Kidney (tissue), 14 donors: Measurements from ENCODE around the gene MTFMT. TPM values are rescaled to one million over a fixed set of nuclear protein-coding genes. Genes with fewer than 3 reads are reported as not detected.
A peak's percentile ranks its signal among the peaks of the same experiment; 100 is the strongest.

Experiments
- DNase-seq, 5 donors: peaks; one replicate each; pipeline ENCODE4 v3.0.0-alpha.2; 2013 to 2020
- FAIRE-seq: peaks from 2 replicates; lab custom pipeline; 2012; peaks lifted over from hg19 to GRCh38; lab: Jason Lieb, UNC
- H3K27ac ChIP-seq, 2 donors: one replicate each; pipeline ENCODE4 v1.7.0; 2013; ENCODE audit warnings: low read depth in 2 of 2, low read length in 2 of 2, inconsistent platforms in 1 of 2
- H3K27me3 ChIP-seq: one replicate; pipeline ENCODE4 v1.7.1; 2013; ENCODE audit warnings: low read length, inconsistent platforms; ENCODE audit not compliant: control insufficient read depth, insufficient read depth
- H3K36me3 ChIP-seq, 3 donors: one replicate each; pipeline versions ENCODE4 v1.7.0 to v1.7.1; 2013; ENCODE audit warnings: low read length in 3 of 3, control low read depth in 1 of 3, inconsistent platforms in 1 of 3; ENCODE audit not compliant: insufficient read depth in 3 of 3, control insufficient read depth in 2 of 3
- H3K4me1 ChIP-seq, 3 donors: one replicate each; pipeline versions ENCODE4 v1.7.0 to v1.7.1; 2013; ENCODE audit warnings: low read length in 3 of 3, inconsistent platforms in 1 of 3, low read depth in 1 of 3; ENCODE audit not compliant: control insufficient read depth in 2 of 3, insufficient read depth in 2 of 3
- H3K4me3 ChIP-seq, 3 donors: one replicate each; pipeline versions ENCODE4 v1.7.0 to v1.8.1; 2013; ENCODE audit warnings: low read length in 3 of 3, control low read depth in 1 of 3, inconsistent platforms in 1 of 3
- H3K9ac ChIP-seq, 3 donors: one replicate each; pipeline versions ENCODE4 v1.7.0 to v1.7.1; 2013; ENCODE audit warnings: low read length in 3 of 3, control low read depth in 1 of 3, inconsistent platforms in 1 of 3
- H3K9me3 ChIP-seq, 3 donors: one replicate each; pipeline versions ENCODE4 v1.7.0 to v1.7.1; 2013; ENCODE audit warnings: low read length in 3 of 3, control low read depth in 1 of 3, inconsistent platforms in 1 of 3; ENCODE audit not compliant: control insufficient read depth in 2 of 3, insufficient read depth in 1 of 3
- CTCF ChIP-seq: IDR thresholded peaks from 3 replicates; pipeline ENCODE4 v1.5.1; 2012; ENCODE audit warnings: mild to moderate bottlenecking, moderate library complexity, borderline replicate concordance; ENCODE audit not compliant: insufficient read depth; ENCODE audit errors: extremely low read depth
- intact Hi-C: fragments of 100-400 bp; cut with DNase I; formaldehyde crosslinking; loops from one replicate; pipeline ENCODE4 v1.11.1; 2022
- polyA plus RNA-seq: library from polyadenylated mRNA; stranded (reverse); fragments of 350-450 nt; fragmentation: Illumina TruSeq; extraction: RNeasy Lipid Tissue Mini Kit (QIAGEN cat#74804); gene quantifications from one replicate; pipeline ENCODE4 v1.2.3, GENCODE V29; 2014; ENCODE audit warnings: low read depth, low replicate concordance; ENCODE audit not compliant: insufficient read depth
- total RNA-seq: library from RNA; stranded (reverse); fragmentation: NEBNext Ultra II Directional; extraction: Animal tissue kit (Norgen Biotek cat#: 25700); gene quantifications from one replicate; pipeline ENCODE4 v1.2.1, GENCODE V29; 2021
- donor health status: control.
- donor health status: control.
- donor health status: control.
- donor health status: control.
- donor health status: control.
- donor health status: DM: yes; HTN: yes; CAD: no.
- donor health status: Normal renal cell carcinoma (clear cell type).

The MTFMT gene
- total and polyA plus RNA-seq, 2 donors from 2014 or later: 11.7 to 12.5 TPM

GRCh38 chr15:65069179-65069578 is 39.7 kb upstream of the MTFMT start:
- Histone ChIP-seq H3K27ac (peak overlapping the region in 1 of 2 donors; percentile 5), H3K4me1 (peaks cover 0 to 7% (median 3%) of the 10 kb centered on the region in 3 donors), H3K9me3 (no peaks in the 10 kb centered on the region), H3K36me3 (no peaks in the 10 kb centered on the region), H3K9ac (no peak overlapping the region), H3K4me3 (no peak overlapping the region), H3K27me3 (no peaks in the 10 kb centered on the region)
- no peak for TF ChIP-seq CTCF
- DNase-seq (no peak), FAIRE-seq (no peak)
- intact Hi-C loops: no loop called here

GRCh38 chr15:65068403-65068788 is 39.0 kb upstream of the MTFMT start:
- no peak overlapping the region for H3K9ac ChIP-seq
- DNase-seq: no peak

GRCh38 chr15:65067645-65068402 is 38.4 kb upstream of the MTFMT start, which contains the start of gene RASL12:
Gene RASL12 (minus strand): TSS chr15:65067991. CDS start chr15:65067835, 156 bp downstream.
- no peak for TF ChIP-seq CTCF
- Histone ChIP-seq H3K27me3 (no peaks in the 10 kb centered on the region), H3K9ac (peak within 1 kb of the TSS in 1 of 3 donors; percentile 12), H3K9me3 (no peaks in the 10 kb centered on the region), H3K27ac (peak within 1 kb of the TSS in 1 of 2 donors; percentile 67), H3K36me3 (no peaks in the 10 kb centered on the region), H3K4me3 (peak within 1 kb of the TSS; percentile 17 to 44 (median 33)), H3K4me1 (peaks cover 0 to 7% (median 3%) of the 10 kb centered on the region in 3 donors)
- DNase-seq (peak in 2 of 5 donors; percentile 57 to 79), FAIRE-seq (no peak)
- intact Hi-C loops: no loop called here

More at GRCh38 chr15:65068403-65068788, 39.0 kb upstream of the MTFMT start:
- Histone ChIP-seq H3K27me3 (no peaks in the 10 kb centered on the region), H3K4me3 (peak overlapping the region in 1 of 3 donors; percentile 21), H3K27ac (no peak overlapping the region), H3K9me3 (no peaks in the 10 kb centered on the region), H3K4me1 (peaks cover 0 to 7% (median 3%) of the 10 kb centered on the region in 3 donors), H3K36me3 (no peaks in the 10 kb centered on the region)
- TF ChIP-seq CTCF: no peak
- intact Hi-C loops: no loop called here
- FAIRE-seq: no peak
